ENCODE data around the gene SSR4.

- TF ChIP-seq CTCF (IDR thresholded peaks at IDR 0.05; ENCODE audit: low read depth, low read length) (no peak), POLR2A (IDR thresholded peaks at IDR 0.05; ENCODE audit: extremely low read depth, insufficient read length) (no peak), MAX (IDR thresholded peaks at IDR 0.05; ENCODE audit: low read depth, low read length) (no peak)
These were observed 29.1 kb upstream of the SSR4 start for GRCh38 chrX:153765138-153766079.
